ENCODE results near the gene GHDC. TPM values are rescaled to one million over a fixed set of nuclear protein-coding genes. Genes with fewer than 3 reads are reported as not detected.

GHDC gene
- total RNA-seq, 2 experiments from 2014 or later = 12.3 to 14.9 TPM

- Mint-ChIP-seq H3K4me1 (ENCODE audit: low read depth) (no peaks in the 10 kb centered on the region), H3K4me3 (no peak overlapping the region), H3K27me3 (no peaks in the 10 kb centered on the region), H3K9me3 (no peaks in the 10 kb centered on the region), H3K27ac (no peak overlapping the region), H3K36me3 (ENCODE audit: low read depth) (no peaks in the 10 kb centered on the region)
- TF ChIP-seq, protein P1, sequence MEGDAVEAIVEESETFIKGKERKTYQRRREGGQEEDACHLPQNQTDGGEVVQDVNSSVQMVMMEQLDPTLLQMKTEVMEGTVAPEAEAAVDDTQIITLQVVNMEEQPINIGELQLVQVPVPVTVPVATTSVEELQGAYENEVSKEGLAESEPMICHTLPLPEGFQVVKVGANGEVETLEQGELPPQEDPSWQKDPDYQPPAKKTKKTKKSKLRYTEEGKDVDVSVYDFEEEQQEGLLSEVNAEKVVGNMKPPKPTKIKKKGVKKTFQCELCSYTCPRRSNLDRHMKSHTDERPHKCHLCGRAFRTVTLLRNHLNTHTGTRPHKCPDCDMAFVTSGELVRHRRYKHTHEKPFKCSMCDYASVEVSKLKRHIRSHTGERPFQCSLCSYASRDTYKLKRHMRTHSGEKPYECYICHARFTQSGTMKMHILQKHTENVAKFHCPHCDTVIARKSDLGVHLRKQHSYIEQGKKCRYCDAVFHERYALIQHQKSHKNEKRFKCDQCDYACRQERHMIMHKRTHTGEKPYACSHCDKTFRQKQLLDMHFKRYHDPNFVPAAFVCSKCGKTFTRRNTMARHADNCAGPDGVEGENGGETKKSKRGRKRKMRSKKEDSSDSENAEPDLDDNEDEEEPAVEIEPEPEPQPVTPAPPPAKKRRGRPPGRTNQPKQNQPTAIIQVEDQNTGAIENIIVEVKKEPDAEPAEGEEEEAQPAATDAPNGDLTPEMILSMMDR (IDR thresholded peaks at IDR 0.05) = no peak
- CTCF ChIA-PET = interaction anchor here (0.7 to 3.6 kb wide), 6 partner anchors 10 to 74 kb away, joined by 3 to 23 read pairs (median 4); partner anchors contain the start of genes GHDC and KCNH4
- no peak for DNase-seq
- intact Hi-C loops (cut with micrococcal nuclease) = no loop called here
- no peak for ATAC-seq
- POLR2A ChIA-PET = interaction anchor here (0.6 to 2.0 kb wide), 2 partner anchors 17 to 49 kb away, joined by 3 to 6 read pairs; partner anchors contain the start of gene KCNH4
Measured at GRCh38 chr17:42163696-42164407, 30.4 kb downstream of the GHDC start.

DNA sequence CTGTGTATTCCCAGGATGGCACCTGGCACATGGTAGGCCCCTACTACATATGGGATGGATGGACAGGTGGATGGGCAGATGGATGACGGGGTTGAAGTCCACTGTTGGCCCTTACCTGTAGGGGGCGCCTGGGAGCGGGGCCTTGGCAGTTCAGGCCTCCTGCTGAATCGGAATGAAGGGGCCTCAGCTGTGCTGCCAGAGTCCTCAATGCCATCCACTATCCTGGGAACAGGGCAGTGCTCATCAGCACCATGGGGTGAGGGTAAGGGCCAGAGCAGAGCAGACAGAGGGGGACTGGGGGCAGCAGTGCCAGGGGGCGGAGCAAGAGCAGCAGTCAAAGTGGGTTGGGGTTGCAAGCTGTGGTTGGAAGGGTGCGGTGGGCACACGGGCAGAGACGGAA is 31.2 kb downstream of the GHDC start:
- TF ChIP-seq, protein P1 (IDR thresholded peaks at IDR 0.05) = peak; percentile 67
- Mint-ChIP-seq H3K27me3 (no peaks in the 10 kb centered on the region), H3K4me1 (ENCODE audit: low read depth) (no peaks in the 10 kb centered on the region), H3K36me3 (ENCODE audit: low read depth) (no peaks in the 10 kb centered on the region), H3K9me3 (no peaks in the 10 kb centered on the region), H3K27ac (no peak overlapping the region), H3K4me3 (no peak overlapping the region)
- intact Hi-C loops (cut with micrococcal nuclease) = no loop called here
- DNase-seq = peak; percentile 67
- POLR2A ChIA-PET = interaction anchor here (2.0 kb wide), 1 partner anchor 18 kb away, joined by 6 read pairs; the partner anchor contains the start of gene KCNH4
- peak; percentile 70 for ATAC-seq
- CTCF ChIA-PET = interaction anchor here (0.7 to 3.6 kb wide), 8 partner anchors 9 to 242 kb away, joined by 3 to 23 read pairs (median 4); partner anchors contain the start of genes GHDC and KCNH4

- DNase-seq (no peak), ATAC-seq (no peak)
- Mint-ChIP-seq H3K27me3 (no peaks in the 10 kb centered on the region), H3K27ac (no peak overlapping the region), H3K4me3 (no peak overlapping the region), H3K36me3 (ENCODE audit: low read depth) (no peaks in the 10 kb centered on the region), H3K4me1 (ENCODE audit: low read depth) (peaks cover 4% of the 10 kb centered on the region), H3K9me3 (no peaks in the 10 kb centered on the region)
- ChIA-PET CTCF (interaction anchor here (1.0 kb wide), 1 partner anchor 135 kb away, joined by 3 read pairs; no protein-coding TSS in a partner anchor), POLR2A (interaction anchor here (1.1 kb wide), 2 partner anchors 19 to 20 kb away, joined by 3 to 4 read pairs; partner anchors contain the start of gene KCNH4)
- intact Hi-C loops (cut with micrococcal nuclease) = no loop called here
- TF ChIP-seq, protein P1 (IDR thresholded peaks at IDR 0.05) = no peak
Measured at GRCh38 chr17:42160531-42160910, 33.8 kb downstream of the GHDC start.

- Mint-ChIP-seq H3K4me3 (no peak overlapping the region), H3K27me3 (no peaks in the 10 kb centered on the region), H3K9me3 (no peaks in the 10 kb centered on the region), H3K36me3 (ENCODE audit: low read depth) (no peaks in the 10 kb centered on the region), H3K4me1 (ENCODE audit: low read depth) (peaks cover 4% of the 10 kb centered on the region), H3K27ac (no peak overlapping the region)
- ChIA-PET POLR2A (interaction anchor here (1.1 kb wide), 2 partner anchors 19 to 20 kb away, joined by 3 to 4 read pairs; partner anchors contain the start of gene KCNH4), CTCF (interaction anchor here (1.0 kb wide), 1 partner anchor 134 kb away, joined by 3 read pairs; no protein-coding TSS in a partner anchor)
- intact Hi-C loops (cut with micrococcal nuclease) = no loop called here
- TF ChIP-seq, protein P1 (IDR thresholded peaks at IDR 0.05) = no peak
- ATAC-seq = no peak
- no peak for DNase-seq
Measured at GRCh38 chr17:42159796-42160530, 34.3 kb downstream of the GHDC start.

All from activated CD8-positive, alpha-beta T cell treated with anti-CD3 and anti-CD28 coated beads for 36 hours (primary cell).